GM21515 (cell line): ENCODE measurements around the gene SIVA1.
"Not testable (repeated sequence)": the region's sequence is repeated elsewhere in the genome, so short reads cannot be mapped to it uniquely, and the experiment has no call there.

Experiments used
- ATAC-seq: cut with Tn5 transposase; IDR thresholded peaks from one replicate; pipeline ENCODE4 v1.9.1; 2021; ENCODE audit not compliant: unreplicated experiment

The SIVA1 gene

GRCh38 chr14:104750056-104750752, 2.7 kb upstream of the SIVA1 start:
- ATAC-seq: no peak

GRCh38 chr14:104750753-104751057, 2.2 kb upstream of the SIVA1 start:
- ATAC-seq: not testable (repeated sequence)

GRCh38 chr14:104751539-104752422, 1.2 kb upstream of the SIVA1 start:
- ATAC-seq: no peak

GRCh38 chr14:104752423-104752734, 568 bp upstream of the SIVA1 start:
- peak; percentile 7 for ATAC-seq

- no peak for ATAC-seq
These were observed 723 bp downstream of the SIVA1 start for GRCh38 chr14:104753528-104754212.

- ATAC-seq: no peak
These were observed 1.4 kb downstream of the SIVA1 start for GRCh38 chr14:104754213-104754851.

- no peak for ATAC-seq
These were observed 2.7 kb downstream of the SIVA1 start for GRCh38 chr14:104755621-104756020.

- no peak for ATAC-seq
These were observed 3.7 kb downstream of the SIVA1 start for GRCh38 chr14:104756477-104757237.

- no peak for ATAC-seq
These were observed 4.3 kb downstream of the SIVA1 start for GRCh38 chr14:104757238-104757585.

- ATAC-seq: no peak
These were observed 4.9 kb downstream of the SIVA1 start for GRCh38 chr14:104757681-104758392.

- ATAC-seq: no peak
These were observed 6.3 kb downstream of the SIVA1 start for GRCh38 chr14:104758981-104759969.

- no peak for ATAC-seq
These were observed 12.6 kb downstream of the SIVA1 start for GRCh38 chr14:104765517-104765916.

- no peak for ATAC-seq
These were observed 13.4 kb downstream of the SIVA1 start for GRCh38 chr14:104766256-104766862.

GRCh38 chr14:104766863-104767633, 14.1 kb downstream of the SIVA1 start:
- no peak for ATAC-seq

GRCh38 chr14:104767634-104767918, 14.6 kb downstream of the SIVA1 start:
- no peak for ATAC-seq

- ATAC-seq: no peak
These were observed 15.7 kb downstream of the SIVA1 start for GRCh38 chr14:104768437-104769323.
